ENCODE measurements around the gene MARCHF4. TPM values are rescaled to one million over a fixed set of nuclear protein-coding genes. Genes with fewer than 3 reads are reported as not detected.
A peak's percentile ranks its signal among the peaks of the same experiment; 100 is the strongest.

Gene MARCHF4
- total and polyA plus RNA-seq, 2 of the 4 experiments (the other 2 are of a cell fraction) = 2.3 to 12.0 TPM

- Histone ChIP-seq H3K14ac (replicated peaks; ENCODE audit: low read depth, low read length) (no peak overlapping the region), H3K9me3 (ENCODE audit: control insufficient read depth, insufficient read depth, low read length) (no peaks in the 10 kb centered on the region), H4K91ac (ENCODE audit: insufficient read depth, low read depth, low read length) (no peak overlapping the region), H2AFZ (replicated peaks; ENCODE audit: low read length, poor library complexity) (peak overlapping the region; percentile 5), H3K18ac (ENCODE audit: low read depth, low read length) (no peak overlapping the region), H3K4me2 (ENCODE audit: low read depth, low read length) (no peak overlapping the region), H2BK15ac (ENCODE audit: low read depth, low read length) (no peak overlapping the region), H4K8ac (ENCODE audit: low read depth in 2 of 2, low read length in 2 of 2) (no peak overlapping the region), H3K27ac (ENCODE audit: insufficient read depth, low read length) (no peak overlapping the region), H3K27me3 (ENCODE audit: control insufficient read depth, insufficient read depth, low read length) (no peaks in the 10 kb centered on the region), H3K23ac (ENCODE audit: low read depth, low read length) (no peak overlapping the region), H3K4ac (ENCODE audit: low read depth, low read length) (no peak overlapping the region), H3K4me3 (ENCODE audit: insufficient read depth, low read depth, low read length) (no peak overlapping the region), H2BK120ac (ENCODE audit: low read depth, low read length) (no peak overlapping the region), H3K56ac (ENCODE audit: extremely low read depth, insufficient read depth, low read length) (no peak overlapping the region), H3K36me3 (ENCODE audit: control insufficient read depth, insufficient read depth, low read length) (no peaks in the 10 kb centered on the region), H4K5ac (ENCODE audit: low read depth, low read length) (no peak overlapping the region), H2BK5ac (ENCODE audit: low read depth, low read length, poor library complexity, severe bottlenecking) (no peak overlapping the region), H3K9me1 (ENCODE audit: insufficient read depth, low read length) (no peaks in the 10 kb centered on the region), H3K4me1 (ENCODE audit: control insufficient read depth, insufficient read depth, low read length) (no peaks in the 10 kb centered on the region), H4K20me1 (ENCODE audit: insufficient read depth, low read length) (no peaks in the 10 kb centered on the region), H2AK5ac (ENCODE audit: low read depth, low read length) (no peak overlapping the region), H3K79me1 (ENCODE audit: low read depth in 1 of 2, low read length in 2 of 2) (no peaks in the 10 kb centered on the region), H3K9ac (ENCODE audit: low read depth, low read length) (no peak overlapping the region), H2AK9ac (replicated peaks; ENCODE audit: low read depth, low read length, poor library complexity) (no peak overlapping the region), H2BK20ac (ENCODE audit: low read depth, low read length) (no peak overlapping the region)
- no TSS peak for BruUV-seq (replicated peaks)
- DNase-seq (no peak), ATAC-seq (ENCODE audit: low read depth) (no peak)
- intact Hi-C loops (cut with micrococcal nuclease) (no loop called here), in situ Hi-C loops (cut with MboI; ENCODE audit: low sequenced_read_pairs) (no loop called here), dilution Hi-C loops (cut with HindIII; ENCODE audit: low sequenced_read_pairs, unreplicated experiment) (no loop called here)
- POLR2A ChIA-PET (ENCODE audit: unreplicated experiment) = no interaction called here
- TF ChIP-seq CTCF (conservative IDR thresholded peaks at IDR 0.05; ENCODE audit: low read depth, low read length) (no peak), USF2 (IDR thresholded peaks at IDR 0.05; ENCODE audit: low read depth, low read length) (no peak), ELK1 (IDR thresholded peaks at IDR 0.05; ENCODE audit: borderline replicate concordance, low read depth, low read length) (no peak), RFX5 (IDR thresholded peaks at IDR 0.05; ENCODE audit: low read depth, low read length) (no peak), MAFK (IDR thresholded peaks at IDR 0.05; ENCODE audit: low read depth, low read length) (no peak), POLR2A (IDR thresholded peaks at IDR 0.05; ENCODE audit: low read depth, low read length) (no peak), CHD1 (IDR thresholded peaks at IDR 0.05; ENCODE audit: low read depth, low read length) (no peak), FOS (IDR thresholded peaks at IDR 0.05; ENCODE audit: low read depth, low read length) (no peak)
- CTCF ChIA-PET = interaction anchor here (0.5 kb wide), 1 partner anchor 9 kb away, joined by 3 read pairs; no protein-coding TSS in a partner anchor
- 72% methylated on average over 5 of the region's 6 CpGs; no CpG with 5 or more reads in 1 of the 2 experiments for WGBS, 2 experiments (ENCODE audit: extremely low coverage in 2 of 2, insufficient read length in 1 of 2)
Measured at GRCh38 chr2:216394881-216395280, 22.6 kb upstream of the MARCHF4 start.

Measured in IMR-90 (cell line).